Left lung (tissue), 10 donors: Measurements from ENCODE around the gene KCNK13. TPM values are rescaled to one million over a fixed set of nuclear protein-coding genes. Genes with fewer than 3 reads are reported as not detected.
"Not testable (repeated sequence)": the region's sequence is repeated elsewhere in the genome, so short reads cannot be mapped to it uniquely, and the experiment has no call there.

Source experiments
- ATAC-seq: fragments of 200-7000 bp; cut with Tn5 transposase; one replicate; pipeline ENCODE4 v1.9.1; 2020; ENCODE audit warnings: moderate library complexity
- DNase-seq, 4 donors: peaks; one replicate each; pipeline ENCODE4 v3.0.0-alpha.2; 2013 to 2020
- H3K27ac ChIP-seq, 2 donors: fragments of 200-600 bp; sonication (generic) in 1 of 2; one replicate each; pipeline versions ENCODE4 v1.5.0 to v1.8.0; 2020 to 2021
- H3K27me3 ChIP-seq, 2 donors: fragments of 200-600 bp; sonication (generic) in 1 of 2; one replicate each; pipeline versions ENCODE4 v1.5.0 to v1.8.0; 2020 to 2021
- H3K36me3 ChIP-seq, 2 donors: fragments of 200-600 bp; sonication (generic) in 1 of 2; one replicate each; pipeline versions ENCODE4 v1.5.0 to v1.8.0; 2020 to 2021
- H3K4me1 ChIP-seq, 2 donors: fragments of 200-600 bp; one replicate each; pipeline ENCODE4 v1.8.0; 2021
- H3K4me3 ChIP-seq, 2 donors: fragments of 200-600 bp; sonication (generic) in 1 of 2; one replicate each; pipeline versions ENCODE4 v1.5.0 to v1.8.0; 2020 to 2021; ENCODE audit warnings: mild to moderate bottlenecking in 1 of 2
- H3K9me3 ChIP-seq, 2 donors: fragments of 200-600 bp; sonication (generic) in 1 of 2; one replicate each; pipeline versions ENCODE4 v1.5.0 to v1.8.0; 2020 to 2021
- CTCF ChIP-seq, 2 donors: fragments of 200-600 bp; sonication (generic) in 1 of 2; IDR thresholded peaks; one replicate each; pipeline versions ENCODE4 v1.5.0 to v1.8.0; 2021; ENCODE audit warnings: antibody characterized with exemption in 2 of 2
- intact Hi-C, 2 donors: fragments of 100-400 bp; cut with DNase I; formaldehyde crosslinking; loops; one replicate each; pipeline versions ENCODE4 v1.11.2 to v1.14.2; 2022
- polyA plus RNA-seq, 6 donors: library from polyadenylated mRNA; unstranded; fragments of 120-200 nt; gene quantifications; one replicate each; pipeline ENCODE4 v1.2.1, GENCODE V29; 2013; ENCODE audit not compliant: insufficient read length in 6 of 6
- total RNA-seq, 2 donors: library from RNA; stranded (reverse); fragmentation: NEBNext Ultra II Directional; extraction: Animal tissue kit (Norgen Biotek cat#: 25700); gene quantifications; one replicate each; pipeline ENCODE4 v1.2.1, GENCODE V29; 2021
- donor health status: DM: no; HTN: yes; CAD: no.
- donor health status: DM: no; HTN: no; CAD: no.

KCNK13 gene
- total and polyA plus RNA-seq, 8 donors: 0.15 to 2.8 (median 0.23) TPM

GRCh38 chr14:90194706-90195105, 132.9 kb downstream of the KCNK13 start:
- TF ChIP-seq CTCF (IDR thresholded peaks at IDR 0.05): no peak

GRCh38 chr14:90198541-90199060, 136.8 kb downstream of the KCNK13 start:
- Histone ChIP-seq H3K4me3 (no peak overlapping the region), H3K27me3 (peaks cover 0 to 42% of the 10 kb centered on the region in 2 donors)

More at GRCh38 chr14:90194706-90195105, 132.9 kb downstream of the KCNK13 start:
- ATAC-seq (no peak), DNase-seq (no peak)
- Histone ChIP-seq H3K4me1 (no peaks in the 10 kb centered on the region), H3K4me3 (no peak overlapping the region), H3K9me3 (no peaks in the 10 kb centered on the region), H3K27me3 (peaks cover 0 to 35% of the 10 kb centered on the region in 2 donors), H3K27ac (no peak overlapping the region), H3K36me3 (no peaks in the 10 kb centered on the region)
- intact Hi-C loops: no loop called here

GRCh38 chr14:90200546-90200945, 138.8 kb downstream of the KCNK13 start:
- intact Hi-C loops: not testable (repeated sequence)

More at GRCh38 chr14:90198541-90199060, 136.8 kb downstream of the KCNK13 start:
- no peaks in the 10 kb centered on the region for H3K4me1 ChIP-seq
- intact Hi-C loops: no loop called here
- TF ChIP-seq CTCF (IDR thresholded peaks at IDR 0.05): no peak
- no peak overlapping the region for H3K27ac ChIP-seq
- H3K36me3 ChIP-seq: no peaks in the 10 kb centered on the region
- ATAC-seq: no peak
- no peak for DNase-seq
- peaks cover 0 to 8% of the 10 kb centered on the region in 2 donors for H3K9me3 ChIP-seq

GRCh38 chr14:90201344-90201743, 139.6 kb downstream of the KCNK13 start:
- Histone ChIP-seq H3K9me3 (peaks cover 0 to 8% of the 10 kb centered on the region in 2 donors), H3K4me3 (no peak overlapping the region), H3K4me1 (no peaks in the 10 kb centered on the region), H3K27ac (no peak overlapping the region), H3K27me3 (peaks cover 0 to 35% of the 10 kb centered on the region in 2 donors), H3K36me3 (no peaks in the 10 kb centered on the region)
- ATAC-seq (no peak), DNase-seq (no peak)
- intact Hi-C loops: no loop called here
- TF ChIP-seq CTCF (IDR thresholded peaks at IDR 0.05): no peak

More at GRCh38 chr14:90200546-90200945, 138.8 kb downstream of the KCNK13 start:
- H3K9me3 ChIP-seq, H3K4me3 ChIP-seq, H3K27ac ChIP-seq, ATAC-seq, H3K36me3 ChIP-seq, H3K4me1 ChIP-seq, DNase-seq: not testable (repeated sequence)
- H3K27me3 ChIP-seq: peaks cover 0 to 40% of the 10 kb centered on the region in 2 donors

GRCh38 chr14:90204516-90204915, 142.7 kb downstream of the KCNK13 start:
- intact Hi-C loops: no loop called here
- peaks cover 0 to 20% of the 10 kb centered on the region in 2 donors for H3K27me3 ChIP-seq
- no peaks in the 10 kb centered on the region for H3K4me1 ChIP-seq
- ATAC-seq (no peak), DNase-seq (no peak)
- peaks cover 0 to 8% of the 10 kb centered on the region in 2 donors for H3K9me3 ChIP-seq
- no peak overlapping the region for H3K27ac ChIP-seq
- H3K4me3 ChIP-seq: no peak overlapping the region
- H3K36me3 ChIP-seq: no peaks in the 10 kb centered on the region
- TF ChIP-seq CTCF (IDR thresholded peaks at IDR 0.05): no peak
